Liver (tissue), 9 donors: ENCODE data around the gene IP6K3. TPM values are rescaled to one million over a fixed set of nuclear protein-coding genes. Genes with fewer than 3 reads are reported as not detected.

Experiments
- DNase-seq: peaks from one replicate; pipeline ENCODE4 v3.0.0-alpha.2; 2017; ENCODE audit warnings: low spot score
- H3K27ac ChIP-seq, 2 donors: one replicate each; pipeline ENCODE4 v1.7.0; 2013; ENCODE audit warnings: inconsistent platforms in 2 of 2, low read length in 2 of 2, control low read depth in 1 of 2, low read depth in 1 of 2, mild to moderate bottlenecking in 1 of 2
- H3K27me3 ChIP-seq, 4 donors: one replicate each; pipeline versions ENCODE4 v1.6.1 to v1.7.0; 2013; ENCODE audit warnings: low read length in 3 of 4, inconsistent platforms in 1 of 4, mild to moderate bottlenecking in 1 of 4, moderate library complexity in 1 of 4; ENCODE audit not compliant: control insufficient read depth in 4 of 4, insufficient read depth in 4 of 4
- H3K36me3 ChIP-seq, 4 donors: one replicate each; pipeline versions ENCODE4 v1.6.1 to v1.7.0; 2013; ENCODE audit warnings: low read length in 3 of 4, mild to moderate bottlenecking in 3 of 4, low read depth in 1 of 4, moderate library complexity in 1 of 4; ENCODE audit not compliant: control insufficient read depth in 4 of 4, insufficient read depth in 3 of 4
- H3K4me1 ChIP-seq, 4 donors: one replicate each; pipeline versions ENCODE4 v1.6.1 to v1.7.0; 2013; ENCODE audit warnings: low read length in 3 of 4, mild to moderate bottlenecking in 3 of 4, moderate library complexity in 1 of 4; ENCODE audit not compliant: control insufficient read depth in 4 of 4, insufficient read depth in 4 of 4
- H3K4me3 ChIP-seq, 3 donors: one replicate each; pipeline versions ENCODE4 v1.6.1 to v1.7.0; 2013; ENCODE audit warnings: low read length in 3 of 3, control low read depth in 1 of 3, low read depth in 1 of 3, mild to moderate bottlenecking in 1 of 3
- H3K9ac ChIP-seq, 2 donors: one replicate each; pipeline ENCODE4 v1.7.0; 2013; ENCODE audit warnings: low read length in 2 of 2, mild to moderate bottlenecking in 2 of 2, moderate library complexity in 2 of 2, control low read depth in 1 of 2, low read depth in 1 of 2
- H3K9me3 ChIP-seq, 4 donors: one replicate each; pipeline versions ENCODE4 v1.6.1 to v1.7.0; 2013; ENCODE audit warnings: low read length in 3 of 4; ENCODE audit not compliant: control insufficient read depth in 4 of 4
- CTCF ChIP-seq: fragments of 150-350 bp; IDR thresholded peaks from 2 replicates; pipeline ENCODE4 v1.5.1; 2017; ENCODE audit warnings: improper control_type of control experiment, low read depth, low read length; ENCODE audit not compliant: missing input control
- EGR1 ChIP-seq, 2 donors: IDR thresholded peaks; 2 replicates each; pipeline ENCODE4 v1.6.1; 2016 to 2018; ENCODE audit warnings: antibody characterized with exemption in 2 of 2, low read depth in 2 of 2
- FOXA2 ChIP-seq: IDR thresholded peaks from 2 replicates; pipeline ENCODE4 v1.6.1; 2016; ENCODE audit warnings: antibody characterized with exemption
- GABPA ChIP-seq, 2 donors: IDR thresholded peaks in 1 of 2; conservative IDR thresholded peaks in 1 of 2; 2 replicates each; pipeline ENCODE4 v1.6.1; 2016; ENCODE audit warnings: antibody characterized with exemption in 2 of 2, mild to moderate bottlenecking in 1 of 2, moderate library complexity in 1 of 2
- HNF4A ChIP-seq, 2 donors: conservative IDR thresholded peaks; 2 replicates each; pipeline ENCODE4 v1.6.1; 2016; ENCODE audit warnings: antibody characterized with exemption in 2 of 2, mild to moderate bottlenecking in 2 of 2
- HNF4G ChIP-seq: IDR thresholded peaks from 2 replicates; pipeline ENCODE4 v1.6.1; 2016; ENCODE audit warnings: antibody characterized with exemption
- JUND ChIP-seq, 2 donors: IDR thresholded peaks; 2 replicates each; pipeline ENCODE4 v1.6.1; 2016; ENCODE audit warnings: antibody characterized with exemption in 2 of 2
- YY1 ChIP-seq: IDR thresholded peaks from 2 replicates; pipeline ENCODE4 v1.6.1; 2016; ENCODE audit warnings: antibody characterized with exemption, mild to moderate bottlenecking
- WGBS: extraction: QIAGEN DNeasy Blood & Tissue Kit; methylation state at CpG from one replicate; pipeline ENCODE4 v1.1.7; 2013; 5-methylcytosine and 5-hydroxymethylcytosine counted together
- polyA plus RNA-seq, 2 donors: library from polyadenylated mRNA; stranded (reverse) in 1 of 2; unstranded in 1 of 2; fragments of 200-250 nt in 1 of 2; fragments of >200 nt in 1 of 2; fragmentation: Nextera tagmentation in 1 of 2; extraction: Ambion mirVana in 1 of 2; gene quantifications; one replicate each; pipeline versions ENCODE4 v1.2.1 to v1.2.3, GENCODE V29; 2013 to 2015
- total RNA-seq, 2 donors: library from RNA; depleted of rRNA; stranded (reverse); fragments of >200 nt; gene quantifications; one replicate each; pipeline ENCODE4 v1.2.3, GENCODE V29; 2014
- TF ChIP-seq, protein P1 (sequence below): IDR thresholded peaks from 2 replicates; pipeline ENCODE4 v1.6.1; 2016; ENCODE audit warnings: antibody characterized with exemption, mild to moderate bottlenecking
- TF ChIP-seq, protein P2 (sequence below): IDR thresholded peaks from 2 replicates; pipeline ENCODE4 v1.6.1; 2016; ENCODE audit warnings: antibody characterized with exemption
- donor health status: healthy.
- donor health status: healthy.
- donor health status: healthy.
- donor health status: healthy.
- donor health status: healthy.

The IP6K3 gene
- total and polyA plus RNA-seq, 4 donors: 1.5 to 12.9 (median 6.7) TPM

DNA sequence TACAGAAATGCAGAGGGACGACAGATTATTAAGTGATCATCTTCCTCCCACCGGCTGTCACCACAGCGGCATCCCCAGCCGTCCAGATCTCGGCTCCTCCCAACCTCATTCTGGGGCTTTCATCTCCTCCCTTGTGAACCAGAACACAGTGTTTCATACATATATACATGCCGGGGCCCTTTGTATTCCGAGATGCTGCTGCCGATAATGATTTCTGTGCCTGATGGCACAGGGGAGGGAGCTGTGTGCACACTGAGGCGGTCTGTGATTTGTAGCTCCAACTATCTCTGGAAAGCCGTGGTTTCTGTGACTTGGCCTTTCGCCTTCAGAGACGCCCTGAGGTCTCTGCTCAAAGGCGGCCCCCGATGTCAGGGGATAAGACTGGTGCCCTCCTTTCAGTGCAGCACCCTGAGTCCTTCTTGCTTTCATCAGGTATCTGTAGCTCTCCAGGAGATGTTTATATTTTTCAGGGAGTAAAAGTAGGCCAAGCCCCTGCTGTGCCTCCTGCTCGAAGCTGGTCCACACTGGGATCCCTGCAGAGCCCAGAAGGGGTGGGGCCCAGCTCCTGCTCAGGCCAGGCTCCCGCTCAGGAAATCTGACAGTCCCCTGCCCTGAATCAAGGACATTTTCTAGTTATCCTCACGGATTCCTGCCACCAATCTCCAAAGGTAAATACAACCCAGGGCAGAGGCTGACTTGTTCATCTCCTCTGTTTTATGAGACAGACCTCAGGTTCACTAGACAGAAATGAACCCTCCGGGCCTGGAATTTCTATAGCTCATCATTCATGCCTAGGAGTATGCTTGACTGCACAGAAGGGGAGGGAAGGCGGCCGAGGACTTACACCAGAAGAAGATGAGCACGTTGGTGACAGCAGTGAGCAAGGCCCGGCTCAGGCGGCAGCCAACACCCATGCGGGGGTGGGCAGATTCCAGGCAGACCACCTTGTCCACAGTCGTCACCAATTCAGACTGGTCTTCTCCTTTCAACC lies 31.0 kb upstream of the IP6K3 start:
- Histone ChIP-seq H3K27me3 (no peaks in the 10 kb centered on the region), H3K36me3 (peaks cover 43 to 86% (median 58%) of the 10 kb centered on the region in 4 donors), H3K4me1 (no peaks in the 10 kb centered on the region), H3K27ac (no peak overlapping the region), H3K9ac (no peak overlapping the region), H3K9me3 (no peaks in the 10 kb centered on the region), H3K4me3 (no peak overlapping the region)
- no peak for DNase-seq
- 93% methylated on average over 25 of the region's 25 CpGs for WGBS
- TF ChIP-seq FOXA2: no peak
- no peak for TF ChIP-seq HNF4G
- TF ChIP-seq, protein P1, sequence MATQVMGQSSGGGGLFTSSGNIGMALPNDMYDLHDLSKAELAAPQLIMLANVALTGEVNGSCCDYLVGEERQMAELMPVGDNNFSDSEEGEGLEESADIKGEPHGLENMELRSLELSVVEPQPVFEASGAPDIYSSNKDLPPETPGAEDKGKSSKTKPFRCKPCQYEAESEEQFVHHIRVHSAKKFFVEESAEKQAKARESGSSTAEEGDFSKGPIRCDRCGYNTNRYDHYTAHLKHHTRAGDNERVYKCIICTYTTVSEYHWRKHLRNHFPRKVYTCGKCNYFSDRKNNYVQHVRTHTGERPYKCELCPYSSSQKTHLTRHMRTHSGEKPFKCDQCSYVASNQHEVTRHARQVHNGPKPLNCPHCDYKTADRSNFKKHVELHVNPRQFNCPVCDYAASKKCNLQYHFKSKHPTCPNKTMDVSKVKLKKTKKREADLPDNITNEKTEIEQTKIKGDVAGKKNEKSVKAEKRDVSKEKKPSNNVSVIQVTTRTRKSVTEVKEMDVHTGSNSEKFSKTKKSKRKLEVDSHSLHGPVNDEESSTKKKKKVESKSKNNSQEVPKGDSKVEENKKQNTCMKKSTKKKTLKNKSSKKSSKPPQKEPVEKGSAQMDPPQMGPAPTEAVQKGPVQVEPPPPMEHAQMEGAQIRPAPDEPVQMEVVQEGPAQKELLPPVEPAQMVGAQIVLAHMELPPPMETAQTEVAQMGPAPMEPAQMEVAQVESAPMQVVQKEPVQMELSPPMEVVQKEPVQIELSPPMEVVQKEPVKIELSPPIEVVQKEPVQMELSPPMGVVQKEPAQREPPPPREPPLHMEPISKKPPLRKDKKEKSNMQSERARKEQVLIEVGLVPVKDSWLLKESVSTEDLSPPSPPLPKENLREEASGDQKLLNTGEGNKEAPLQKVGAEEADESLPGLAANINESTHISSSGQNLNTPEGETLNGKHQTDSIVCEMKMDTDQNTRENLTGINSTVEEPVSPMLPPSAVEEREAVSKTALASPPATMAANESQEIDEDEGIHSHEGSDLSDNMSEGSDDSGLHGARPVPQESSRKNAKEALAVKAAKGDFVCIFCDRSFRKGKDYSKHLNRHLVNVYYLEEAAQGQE: no peak
- TF ChIP-seq, protein P2, sequence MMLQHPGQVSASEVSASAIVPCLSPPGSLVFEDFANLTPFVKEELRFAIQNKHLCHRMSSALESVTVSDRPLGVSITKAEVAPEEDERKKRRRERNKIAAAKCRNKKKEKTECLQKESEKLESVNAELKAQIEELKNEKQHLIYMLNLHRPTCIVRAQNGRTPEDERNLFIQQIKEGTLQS: no peak

DNA sequence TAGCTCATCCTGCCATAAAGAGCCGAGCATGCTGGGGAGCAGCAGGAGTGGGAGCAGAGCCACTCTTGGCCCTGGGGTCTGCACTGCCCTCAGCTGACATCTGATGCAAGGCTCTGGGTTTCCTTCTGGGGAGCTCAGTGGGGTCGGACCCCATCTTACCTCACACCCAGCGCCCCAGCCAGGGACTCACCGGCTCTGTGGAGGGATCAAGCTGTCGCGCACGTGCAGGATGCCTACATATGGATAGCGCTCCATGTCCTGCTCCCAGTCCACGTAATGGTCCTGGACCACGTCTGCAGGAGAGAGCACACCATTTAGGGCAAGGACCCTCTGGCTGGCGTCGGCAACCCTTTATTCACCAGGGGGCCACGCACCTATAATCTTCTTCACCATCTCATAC lies 30.1 kb upstream of the IP6K3 start:
- H3K36me3 ChIP-seq: peaks cover 43 to 82% (median 58%) of the 10 kb centered on the region in 4 donors
- H3K4me3 ChIP-seq: no peak overlapping the region
- peaks cover 0 to 6% (median 2%) of the 10 kb centered on the region in 4 donors for H3K4me1 ChIP-seq
- H3K9me3 ChIP-seq: no peaks in the 10 kb centered on the region
- DNase-seq: no peak
- no peak for TF ChIP-seq CTCF
- no peak for TF ChIP-seq YY1
- no peak for TF ChIP-seq HNF4G
- no peak for TF ChIP-seq GABPA (IDR thresholded peaks at IDR 0.05 in 1 of 2, conservative IDR thresholded peaks at IDR 0.05 in 1 of 2)
- TF ChIP-seq JUND (IDR thresholded peaks at IDR 0.05): no peak
- TF ChIP-seq FOXA2: no peak
- TF ChIP-seq, protein P2: no peak
- no peak for TF ChIP-seq EGR1 (IDR thresholded peaks at IDR 0.05; ENCODE audit: low read depth in 2 of 2)
- TF ChIP-seq, protein P1: no peak
- no peak for TF ChIP-seq HNF4A (conservative IDR thresholded peaks at IDR 0.05)
- 89% methylated on average over 13 of the region's 13 CpGs for WGBS
- H3K27me3 ChIP-seq: no peaks in the 10 kb centered on the region
- H3K9ac ChIP-seq: no peak overlapping the region
- H3K27ac ChIP-seq: no peak overlapping the region
